DND-41 (cell line): ENCODE results near the gene SLC3A2.

Experiments used
- ATAC-seq: fragments of 200-7000 bp; cut with Tn5 transposase; 3 replicates; pipeline ENCODE4 v1.9.1; 2021; ENCODE audit warnings: low read depth; ENCODE audit not compliant: insufficient read depth
- DNase-seq: peaks from one replicate; pipeline ENCODE4 v3.0.0-alpha.2; 2020
- H2AFZ ChIP-seq: 2 replicates; pipeline ENCODE4 v1.6.0; 2012; ENCODE audit warnings: low read depth, low read length
- H3K27ac ChIP-seq: 2 replicates; pipeline ENCODE4 v1.5.1; 2012; ENCODE audit warnings: low read length, inconsistent platforms
- H3K27me3 ChIP-seq: fragments of 200-600 bp; sonication (generic); 2 replicates; pipeline ENCODE4 v1.6.0; 2012; ENCODE audit warnings: low read length, mild to moderate bottlenecking, inconsistent platforms; ENCODE audit not compliant: insufficient read depth, poor library complexity
- H3K36me3 ChIP-seq: 2 replicates; pipeline ENCODE4 v1.5.1; 2012; ENCODE audit warnings: low read length, inconsistent platforms; ENCODE audit not compliant: insufficient read depth
- H3K4me1 ChIP-seq: 2 replicates; pipeline ENCODE4 v1.5.1; 2012; ENCODE audit warnings: mild to moderate bottlenecking, low read length; ENCODE audit not compliant: insufficient read depth
- H3K4me2 ChIP-seq: 2 replicates; pipeline ENCODE4 v1.6.0; 2012; ENCODE audit warnings: mild to moderate bottlenecking, moderate library complexity, low read length, inconsistent platforms; ENCODE audit not compliant: insufficient read depth
- H3K4me3 ChIP-seq, 2 experiments: fragments of 200-600 bp in 1 of 2; shearing (Covaris generic) in 1 of 2; 2 replicates each; pipeline ENCODE4 v1.5.1; 2012 to 2016; ENCODE audit warnings: inconsistent platforms in 2 of 2, low read length in 2 of 2, mild to moderate bottlenecking in 2 of 2, low read depth in 1 of 2, moderate library complexity in 1 of 2
- H3K79me2 ChIP-seq: 2 replicates; pipeline ENCODE4 v1.6.0; 2012; ENCODE audit warnings: low read length, inconsistent platforms; ENCODE audit not compliant: insufficient read depth
- H3K9ac ChIP-seq: 2 replicates; pipeline ENCODE4 v1.6.0; 2012; ENCODE audit warnings: low read depth, mild to moderate bottlenecking, inconsistent platforms, low read length, moderate library complexity
- H3K9me3 ChIP-seq: 2 replicates; pipeline ENCODE4 v1.5.1; 2012; ENCODE audit warnings: low read length, moderate library complexity, mild to moderate bottlenecking, inconsistent platforms; ENCODE audit not compliant: insufficient read depth, severe bottlenecking
- H4K20me1 ChIP-seq: 2 replicates; pipeline ENCODE4 v1.6.0; 2012; ENCODE audit warnings: low read length; ENCODE audit not compliant: insufficient read depth
- EZH2 ChIP-seq: IDR thresholded peaks from 3 replicates; pipeline ENCODE4 v1.6.1; 2012; ENCODE audit warnings: borderline replicate concordance, low read depth, mild to moderate bottlenecking, moderate library complexity, low read length, inconsistent platforms; ENCODE audit not compliant: severe bottlenecking
- TF ChIP-seq, protein P1 (sequence below): IDR thresholded peaks from 2 replicates; pipeline ENCODE4 v1.5.1; 2012; ENCODE audit warnings: borderline replicate concordance, low read length, moderate library complexity, mild to moderate bottlenecking; ENCODE audit not compliant: poor library complexity, severe bottlenecking; ENCODE audit errors: extremely low read depth

The SLC3A2 gene

GRCh38 chr11:62923601-62924411 lies 43.1 kb downstream of the SLC3A2 start:
- Histone ChIP-seq H4K20me1 (no peaks in the 10 kb centered on the region; the same call in 1 of the 2 replicates), H3K27ac (no peak overlapping the region), H3K4me3 (no peak overlapping the region), H3K79me2 (no peaks in the 10 kb centered on the region), H3K9me3 (no peaks in the 10 kb centered on the region), H3K36me3 (no peaks in the 10 kb centered on the region), H3K27me3 (no peaks in the 10 kb centered on the region), H3K4me2 (no peak overlapping the region), H3K4me1 (no peaks in the 10 kb centered on the region), H2AFZ (no peak overlapping the region), H3K9ac (no peak overlapping the region)
- ATAC-seq (no peak), DNase-seq (no peak)
- no peak for TF ChIP-seq EZH2
- TF ChIP-seq, protein P1, sequence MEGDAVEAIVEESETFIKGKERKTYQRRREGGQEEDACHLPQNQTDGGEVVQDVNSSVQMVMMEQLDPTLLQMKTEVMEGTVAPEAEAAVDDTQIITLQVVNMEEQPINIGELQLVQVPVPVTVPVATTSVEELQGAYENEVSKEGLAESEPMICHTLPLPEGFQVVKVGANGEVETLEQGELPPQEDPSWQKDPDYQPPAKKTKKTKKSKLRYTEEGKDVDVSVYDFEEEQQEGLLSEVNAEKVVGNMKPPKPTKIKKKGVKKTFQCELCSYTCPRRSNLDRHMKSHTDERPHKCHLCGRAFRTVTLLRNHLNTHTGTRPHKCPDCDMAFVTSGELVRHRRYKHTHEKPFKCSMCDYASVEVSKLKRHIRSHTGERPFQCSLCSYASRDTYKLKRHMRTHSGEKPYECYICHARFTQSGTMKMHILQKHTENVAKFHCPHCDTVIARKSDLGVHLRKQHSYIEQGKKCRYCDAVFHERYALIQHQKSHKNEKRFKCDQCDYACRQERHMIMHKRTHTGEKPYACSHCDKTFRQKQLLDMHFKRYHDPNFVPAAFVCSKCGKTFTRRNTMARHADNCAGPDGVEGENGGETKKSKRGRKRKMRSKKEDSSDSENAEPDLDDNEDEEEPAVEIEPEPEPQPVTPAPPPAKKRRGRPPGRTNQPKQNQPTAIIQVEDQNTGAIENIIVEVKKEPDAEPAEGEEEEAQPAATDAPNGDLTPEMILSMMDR: no peak

GRCh38 chr11:62925308-62925707 lies 44.6 kb downstream of the SLC3A2 start:
- ATAC-seq (no peak), DNase-seq (no peak)
- Histone ChIP-seq H3K79me2 (no peaks in the 10 kb centered on the region), H3K9me3 (no peaks in the 10 kb centered on the region), H3K27ac (no peak overlapping the region), H3K36me3 (no peaks in the 10 kb centered on the region), H3K4me1 (no peaks in the 10 kb centered on the region), H2AFZ (no peak overlapping the region), H3K9ac (no peak overlapping the region), H3K4me3 (no peak overlapping the region), H3K27me3 (no peaks in the 10 kb centered on the region), H4K20me1 (no peaks in the 10 kb centered on the region; the same call in 1 of the 2 replicates), H3K4me2 (no peak overlapping the region)
- TF ChIP-seq, protein P1: no peak
- TF ChIP-seq EZH2: no peak

DNA sequence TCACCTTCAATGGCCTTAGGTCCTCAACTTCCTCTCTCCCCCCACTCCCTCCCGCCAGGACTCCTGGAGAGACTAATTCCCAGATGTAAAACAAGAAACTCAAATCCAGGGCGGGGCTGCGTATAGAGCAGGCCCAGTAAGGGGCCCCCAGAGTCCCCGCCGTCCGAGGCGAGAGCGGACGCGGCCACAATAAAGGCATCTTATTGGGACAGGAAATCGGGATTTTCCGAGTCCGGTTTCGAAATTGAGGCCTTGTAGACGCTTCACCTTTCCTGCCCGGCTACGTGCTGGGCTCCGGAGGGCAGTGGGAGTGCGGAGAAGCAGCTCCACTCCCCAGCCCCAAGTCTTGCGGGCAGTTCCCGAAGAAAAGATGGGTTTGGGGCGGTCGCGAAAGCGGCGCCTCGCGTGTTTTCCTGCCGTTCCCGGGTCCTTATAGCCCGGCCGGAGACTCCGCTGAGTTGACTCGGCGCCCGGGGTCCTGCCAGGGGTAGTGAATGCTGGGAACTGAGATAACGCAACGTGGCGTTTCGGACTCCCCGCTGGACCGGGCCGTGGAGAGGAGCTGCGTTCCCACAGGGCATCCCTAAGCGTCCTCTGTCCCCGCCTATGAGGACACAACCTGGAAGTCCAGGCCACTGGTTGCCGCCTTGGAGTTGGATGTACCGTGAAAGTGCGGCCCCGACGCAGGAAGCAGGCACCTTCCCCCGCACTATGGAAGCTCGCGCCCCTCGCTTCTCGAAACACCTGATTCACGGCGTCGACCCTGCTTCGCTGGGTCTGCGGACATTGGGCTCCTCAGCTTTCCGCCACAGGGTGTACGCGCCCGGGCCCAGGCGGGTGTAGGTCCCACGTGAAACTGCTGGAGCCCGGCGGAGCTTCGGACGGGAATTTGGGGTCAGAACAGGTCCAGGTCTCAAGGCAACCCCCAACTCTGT lies 45.3 kb downstream of the SLC3A2 start:
- H3K36me3 ChIP-seq: no peaks in the 10 kb centered on the region
- H3K4me2 ChIP-seq: no peak overlapping the region
- no peaks in the 10 kb centered on the region for H3K79me2 ChIP-seq
- no peak overlapping the region for H2AFZ ChIP-seq
- TF ChIP-seq, protein P1: no peak
- no peak for TF ChIP-seq EZH2
- H3K27ac ChIP-seq: no peak overlapping the region
- H4K20me1 ChIP-seq: no peaks in the 10 kb centered on the region; the same call in 1 of the 2 replicates
- ATAC-seq (no peak), DNase-seq (no peak)
- no peak overlapping the region for H3K4me3 ChIP-seq
- H3K4me1 ChIP-seq: no peaks in the 10 kb centered on the region
- H3K9me3 ChIP-seq: no peaks in the 10 kb centered on the region
- H3K27me3 ChIP-seq: no peaks in the 10 kb centered on the region
- H3K9ac ChIP-seq: no peak overlapping the region
